Measurements from ENCODE around the gene LHCGR. TPM values are rescaled to one million over a fixed set of nuclear protein-coding genes. Genes with fewer than 3 reads are reported as not detected.

The LHCGR gene
- total RNA-seq, 1 donor from 2014 or later: not detected

GRCh38 chr2:48790407-48791170 is 35.1 kb upstream of the LHCGR start:
- no peak for TF ChIP-seq CTCF (IDR thresholded peaks at IDR 0.05; ENCODE audit: unreplicated experiment)
- peaks cover 16% of the 10 kb centered on the region for H3K4me1 Mint-ChIP-seq (ENCODE audit: unreplicated experiment)
- no peaks in the 10 kb centered on the region for H3K36me3 Mint-ChIP-seq (ENCODE audit: low read depth, unreplicated experiment)
- H3K4me3 Mint-ChIP-seq (ENCODE audit: unreplicated experiment): no peak overlapping the region
- no peaks in the 10 kb centered on the region for H3K27me3 Mint-ChIP-seq (ENCODE audit: unreplicated experiment)
- no peaks in the 10 kb centered on the region for H3K9me3 Mint-ChIP-seq (ENCODE audit: unreplicated experiment)
- H3K27ac Mint-ChIP-seq (ENCODE audit: unreplicated experiment): no peak overlapping the region
- no peak for DNase-seq (ENCODE audit: low spot score)

GRCh38 chr2:48787580-48787979 is 32.1 kb upstream of the LHCGR start:
- DNase-seq (ENCODE audit: low spot score): no peak
- no peak overlapping the region for H3K27ac Mint-ChIP-seq (ENCODE audit: unreplicated experiment)
- TF ChIP-seq CTCF (IDR thresholded peaks at IDR 0.05; ENCODE audit: unreplicated experiment): no peak

GRCh38 chr2:48781366-48781765 is 25.8 kb upstream of the LHCGR start:
- no peak overlapping the region for H3K4me3 Mint-ChIP-seq (ENCODE audit: unreplicated experiment)
- peaks cover 3% of the 10 kb centered on the region for H3K27me3 Mint-ChIP-seq (ENCODE audit: unreplicated experiment)
- H3K4me1 Mint-ChIP-seq (ENCODE audit: unreplicated experiment): no peaks in the 10 kb centered on the region
- H3K27ac Mint-ChIP-seq (ENCODE audit: unreplicated experiment): no peak overlapping the region
- DNase-seq (ENCODE audit: low spot score): no peak
- no peaks in the 10 kb centered on the region for H3K9me3 Mint-ChIP-seq (ENCODE audit: unreplicated experiment)
- TF ChIP-seq CTCF (IDR thresholded peaks at IDR 0.05; ENCODE audit: unreplicated experiment): no peak
- no peaks in the 10 kb centered on the region for H3K36me3 Mint-ChIP-seq (ENCODE audit: low read depth, unreplicated experiment)

More at GRCh38 chr2:48787580-48787979, 32.1 kb upstream of the LHCGR start:
- no peaks in the 10 kb centered on the region for H3K36me3 Mint-ChIP-seq (ENCODE audit: low read depth, unreplicated experiment)
- no peak overlapping the region for H3K4me3 Mint-ChIP-seq (ENCODE audit: unreplicated experiment)
- peaks cover 13% of the 10 kb centered on the region for H3K4me1 Mint-ChIP-seq (ENCODE audit: unreplicated experiment)
- H3K9me3 Mint-ChIP-seq (ENCODE audit: unreplicated experiment): no peaks in the 10 kb centered on the region
- no peaks in the 10 kb centered on the region for H3K27me3 Mint-ChIP-seq (ENCODE audit: unreplicated experiment)

- no peak for DNase-seq (ENCODE audit: low spot score)
- Mint-ChIP-seq H3K27ac (ENCODE audit: unreplicated experiment) (no peak overlapping the region), H3K4me1 (ENCODE audit: unreplicated experiment) (no peaks in the 10 kb centered on the region), H3K36me3 (ENCODE audit: low read depth, unreplicated experiment) (no peaks in the 10 kb centered on the region), H3K4me3 (ENCODE audit: unreplicated experiment) (no peak overlapping the region), H3K9me3 (ENCODE audit: unreplicated experiment) (no peaks in the 10 kb centered on the region), H3K27me3 (ENCODE audit: unreplicated experiment) (peaks cover 3% of the 10 kb centered on the region)
- TF ChIP-seq CTCF (IDR thresholded peaks at IDR 0.05; ENCODE audit: unreplicated experiment): no peak
Observed at GRCh38 chr2:48779019-48779716, 23.6 kb upstream of the LHCGR start.

- H3K27ac Mint-ChIP-seq (ENCODE audit: unreplicated experiment): no peak overlapping the region
- H3K9me3 Mint-ChIP-seq (ENCODE audit: unreplicated experiment): no peaks in the 10 kb centered on the region
- no peaks in the 10 kb centered on the region for H3K27me3 Mint-ChIP-seq (ENCODE audit: unreplicated experiment)
- peaks cover 2% of the 10 kb centered on the region for H3K4me1 Mint-ChIP-seq (ENCODE audit: unreplicated experiment)
- H3K36me3 Mint-ChIP-seq (ENCODE audit: low read depth, unreplicated experiment): no peaks in the 10 kb centered on the region
- H3K4me3 Mint-ChIP-seq (ENCODE audit: unreplicated experiment): no peak overlapping the region
- no peak for DNase-seq (ENCODE audit: low spot score)
- TF ChIP-seq CTCF (IDR thresholded peaks at IDR 0.05; ENCODE audit: unreplicated experiment): no peak
Observed at GRCh38 chr2:48774251-48774650, 18.7 kb upstream of the LHCGR start.

Measured in endothelial cell (in vitro differentiated cells).